K562 (cell line): ENCODE results near the gene BCAS1.

Experiments
- JUND ChIP-seq, 2 experiments: IDR thresholded peaks; 2 replicates in 1 of 2; 3 replicates in 1 of 2; pipeline ENCODE4 v1.6.1; 2011; ENCODE audit warnings: borderline replicate concordance in 2 of 2, low read depth in 2 of 2, low read length in 2 of 2, improper control_type of control experiment in 1 of 2, missing biosample characterization in 1 of 2, missing genetic modification characterization in 1 of 2, missing genetic modification reagents in 1 of 2
- KLF16 ChIP-seq: IDR thresholded peaks from 2 replicates; pipeline ENCODE4 v1.6.1; 2016; ENCODE audit warnings: antibody characterized with exemption
- NR3C1 ChIP-seq: sonication (generic); formaldehyde crosslinking; IDR thresholded peaks from 2 replicates; pipeline ENCODE4 v1.8.1; 2022; ENCODE audit warnings: missing genetic modification reagents
- USF2 ChIP-seq: sonication (generic); formaldehyde crosslinking; IDR thresholded peaks from 2 replicates; pipeline ENCODE4 v1.5.0; 2020; ENCODE audit warnings: missing genetic modification reagents
- ZBTB17 ChIP-seq: fragments of 450-650 bp; formaldehyde crosslinking; IDR thresholded peaks from 2 replicates; pipeline ENCODE4 v1.4.0; 2020; ENCODE audit warnings: mild to moderate bottlenecking
- TF ChIP-seq, protein P1 (sequence below): fragments of 450-650 bp; formaldehyde crosslinking; IDR thresholded peaks from 2 replicates; pipeline ENCODE4 v1.4.0; 2022; ENCODE audit warnings: mild to moderate bottlenecking, moderate library complexity

GRCh38 chr20:54111460-54111859 is 41.1 kb upstream of the BCAS1 start:
- TF ChIP-seq JUND (IDR thresholded peaks at IDR 0.05; ENCODE audit: borderline replicate concordance, low read depth, low read length) (no peak), JUND (tag; IDR thresholded peaks at IDR 0.05; ENCODE audit: borderline replicate concordance, low read depth, low read length) (no peak), NR3C1 (CRISPR knock-in tag) (no peak), USF2 (CRISPR knock-in tag) (no peak), ZBTB17 (CRISPR knock-in tag) (no peak), KLF16 (no peak)
- TF ChIP-seq, protein P1, sequence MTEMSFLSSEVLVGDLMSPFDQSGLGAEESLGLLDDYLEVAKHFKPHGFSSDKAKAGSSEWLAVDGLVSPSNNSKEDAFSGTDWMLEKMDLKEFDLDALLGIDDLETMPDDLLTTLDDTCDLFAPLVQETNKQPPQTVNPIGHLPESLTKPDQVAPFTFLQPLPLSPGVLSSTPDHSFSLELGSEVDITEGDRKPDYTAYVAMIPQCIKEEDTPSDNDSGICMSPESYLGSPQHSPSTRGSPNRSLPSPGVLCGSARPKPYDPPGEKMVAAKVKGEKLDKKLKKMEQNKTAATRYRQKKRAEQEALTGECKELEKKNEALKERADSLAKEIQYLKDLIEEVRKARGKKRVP (CRISPR knock-in tag): no peak
